HG03442 (cell line): Measurements from ENCODE around the gene CPNE4.

Experiments used
- ATAC-seq: cut with Tn5 transposase; IDR thresholded peaks from one replicate; pipeline ENCODE4 v1.9.1; 2021; ENCODE audit warnings: mild to moderate bottlenecking, moderate library complexity; ENCODE audit not compliant: unreplicated experiment

Gene CPNE4

GRCh38 chr3:132017137-132017536, 17.7 kb downstream of the CPNE4 start:
- ATAC-seq, result no peak

DNA sequence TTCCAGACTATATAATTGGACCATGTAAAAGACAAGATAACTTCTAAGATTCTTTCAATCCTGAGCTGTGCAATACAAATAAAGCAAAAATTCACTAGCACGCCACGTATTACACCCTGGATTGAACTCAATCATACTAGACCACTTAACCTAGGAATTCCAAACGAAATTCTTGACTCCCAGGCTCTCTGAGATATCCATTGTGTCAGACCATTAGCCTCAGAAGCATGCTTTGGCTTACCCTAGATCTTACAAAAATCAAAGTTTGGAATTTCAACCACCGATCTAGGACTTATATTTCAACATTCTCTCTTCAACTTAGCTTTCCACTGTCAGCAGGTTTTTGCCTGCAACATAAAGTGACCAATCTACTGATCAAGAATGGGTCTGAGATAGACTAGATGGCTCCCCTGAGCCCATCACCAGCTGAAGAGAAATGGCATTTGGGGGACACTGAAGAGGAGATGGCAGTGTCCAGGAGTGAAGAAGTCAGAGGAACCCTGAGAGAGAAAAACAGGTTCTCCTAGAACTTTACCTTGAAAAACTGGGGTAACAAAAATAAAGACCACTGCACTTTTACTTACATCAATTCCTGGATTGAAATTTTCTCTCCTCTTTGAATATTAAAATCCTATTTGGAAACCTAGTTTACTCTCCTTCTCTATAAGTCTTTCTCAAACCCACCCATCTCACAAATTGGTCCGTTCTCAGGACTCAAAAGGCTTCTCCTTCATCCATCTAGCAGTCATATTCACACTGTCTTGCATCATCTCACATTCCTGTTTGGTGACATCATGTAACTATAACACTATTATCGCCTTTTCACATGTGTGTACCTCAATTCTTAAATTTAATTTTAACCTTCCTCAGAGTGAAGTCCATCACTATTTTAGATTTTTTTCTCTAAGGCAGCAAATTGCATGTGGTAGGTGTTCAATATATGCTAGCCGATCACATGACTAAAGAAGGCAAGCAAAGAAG, 18.5 kb downstream of the CPNE4 start:
- no peak for ATAC-seq

DNA sequence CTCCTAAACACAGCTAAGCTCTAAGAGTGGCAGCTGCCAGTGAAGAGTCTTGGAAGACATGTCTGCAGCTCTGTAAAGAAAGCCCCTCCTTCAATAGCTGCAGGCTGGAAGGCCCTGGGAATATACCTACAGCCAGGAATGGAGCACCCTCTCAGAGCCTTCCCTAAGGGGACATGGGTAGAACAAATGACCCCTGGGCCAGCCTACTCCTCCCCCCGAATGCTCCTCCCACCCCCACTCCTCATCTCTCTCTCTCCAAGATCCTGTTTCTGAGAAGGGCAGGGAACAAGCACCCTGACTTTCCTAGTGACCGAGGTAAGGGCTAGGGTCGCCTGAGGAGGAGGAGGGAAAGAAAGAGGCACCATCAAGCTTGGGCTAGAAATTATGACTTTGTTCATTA, 20.7 kb downstream of the CPNE4 start:
- ATAC-seq, result no peak

DNA sequence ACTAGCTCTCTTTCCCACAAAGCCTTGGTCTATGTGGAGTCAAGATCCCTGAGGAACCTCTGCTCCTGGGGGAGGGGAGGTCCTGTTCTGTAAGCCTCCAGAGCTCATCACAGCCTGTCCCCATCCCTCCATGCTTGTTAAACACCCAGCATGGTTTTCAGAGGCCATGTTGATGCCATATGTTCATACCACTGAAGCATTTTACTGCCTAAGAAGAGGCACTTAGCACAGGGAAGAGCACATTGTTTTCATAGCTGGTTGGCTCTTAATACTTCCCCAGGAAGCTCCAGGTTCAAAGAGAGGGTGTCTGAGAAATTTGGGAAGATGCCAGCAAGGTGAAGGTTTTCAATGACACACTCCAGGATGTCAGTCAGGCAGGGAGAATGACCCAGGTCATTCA, 25.6 kb downstream of the CPNE4 start:
- no peak for ATAC-seq

GRCh38 chr3:132008837-132009236, 26.0 kb downstream of the CPNE4 start:
- ATAC-seq, result no peak

DNA sequence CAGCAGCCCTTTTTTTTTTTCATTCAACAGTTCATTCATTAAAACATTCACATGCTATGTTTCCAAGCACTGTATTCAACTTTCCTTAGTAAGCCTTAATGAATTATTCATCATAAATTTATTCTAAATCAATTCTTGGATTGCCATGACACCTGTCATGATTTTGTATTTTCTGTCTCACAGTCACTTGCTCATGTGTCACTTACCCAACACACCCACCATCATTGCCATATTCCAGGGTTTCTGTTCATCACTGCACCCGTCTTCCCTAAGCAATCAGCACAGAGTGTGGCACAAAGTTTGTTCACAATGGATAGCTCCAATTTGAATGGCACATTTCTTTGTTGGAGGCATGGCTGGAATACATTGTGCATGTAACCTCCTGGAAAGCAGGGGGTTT, 27.2 kb downstream of the CPNE4 start:
- no peak for ATAC-seq

- no peak for ATAC-seq
Observed at GRCh38 chr3:132006605-132007204, 28.1 kb downstream of the CPNE4 start.

DNA sequence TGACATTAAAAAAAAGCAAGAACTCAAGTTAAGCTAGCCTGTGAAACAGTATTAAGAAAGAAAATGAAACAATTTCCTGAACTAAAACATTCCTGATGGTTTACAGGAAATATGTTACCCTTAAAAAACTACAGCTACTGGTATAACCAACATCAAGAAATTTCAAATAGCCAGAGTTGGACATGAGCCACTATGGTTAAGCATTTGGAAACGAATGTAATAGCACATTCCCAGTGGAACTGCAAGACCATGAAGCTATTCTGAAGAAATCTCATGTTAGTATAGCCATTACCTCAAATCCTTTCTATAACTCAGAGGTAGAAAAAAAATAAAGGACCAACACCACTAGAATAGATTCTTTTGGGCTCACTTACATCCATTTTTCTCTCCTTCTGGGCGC, 30.2 kb downstream of the CPNE4 start:
- ATAC-seq, result no peak

GRCh38 chr3:132003685-132004084, 31.1 kb downstream of the CPNE4 start:
- no peak for ATAC-seq

GRCh38 chr3:132001999-132002398, 32.8 kb downstream of the CPNE4 start:
- ATAC-seq, result no peak

GRCh38 chr3:132001036-132001435, 33.8 kb downstream of the CPNE4 start:
- ATAC-seq, result no peak

DNA sequence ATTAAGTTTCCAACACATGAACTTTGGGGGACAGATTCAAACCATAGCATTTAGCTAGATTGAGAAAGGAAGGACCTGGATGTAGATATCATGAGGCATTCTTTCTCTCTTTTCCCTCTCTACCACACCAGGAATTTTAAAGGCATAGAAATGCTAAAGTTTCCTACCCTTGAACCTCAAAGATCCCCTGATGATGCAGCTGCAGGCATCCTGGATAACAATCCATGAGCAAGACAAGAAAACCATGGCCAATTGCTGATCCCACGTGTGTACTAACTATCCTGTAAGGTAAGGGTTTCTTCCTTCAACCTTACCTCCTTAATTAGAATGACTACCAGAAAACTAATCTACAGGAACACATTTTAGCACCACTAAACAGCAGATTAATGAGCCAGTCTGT, 36.8 kb downstream of the CPNE4 start:
- no peak for ATAC-seq

DNA sequence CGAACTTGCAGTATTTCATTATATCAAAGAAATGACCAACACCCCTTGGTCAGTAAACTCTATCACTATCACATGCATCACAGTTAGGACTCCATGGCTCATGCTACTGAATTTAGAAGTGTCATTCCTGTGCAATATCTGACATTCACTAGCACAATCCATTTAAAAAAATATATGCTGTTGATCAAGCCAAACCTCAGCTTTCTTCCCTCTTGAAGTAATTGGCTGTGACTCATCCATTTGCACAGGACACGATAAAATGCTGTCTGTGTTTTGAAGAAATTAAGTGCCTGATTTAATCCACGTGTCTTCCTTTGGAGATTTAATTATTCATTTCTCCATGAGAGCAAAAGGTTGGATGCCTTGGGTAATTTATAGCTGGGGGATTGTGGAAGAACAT, 38.9 kb downstream of the CPNE4 start:
- no peak for ATAC-seq

- ATAC-seq, result no peak
Observed at GRCh38 chr3:131989318-131989717, 45.5 kb downstream of the CPNE4 start.

DNA sequence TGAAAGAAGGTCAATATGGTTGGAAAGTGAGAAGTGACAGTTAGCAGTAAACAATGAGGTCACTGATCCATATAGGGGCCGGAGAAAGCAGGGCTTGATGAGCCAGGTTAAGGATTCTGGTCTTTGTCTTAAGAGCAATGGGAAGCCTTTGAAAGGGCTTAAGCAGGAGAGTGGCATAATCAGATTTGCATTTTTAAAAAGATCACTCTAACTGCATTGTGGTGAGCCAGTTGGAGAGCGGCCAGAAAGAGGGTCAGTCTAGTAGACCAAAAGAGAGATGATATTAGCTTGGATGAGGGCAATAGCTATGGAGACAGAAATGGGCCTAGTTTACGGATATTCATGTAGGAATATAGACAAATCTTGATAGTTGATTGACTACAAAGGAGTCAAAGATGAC, 46.6 kb downstream of the CPNE4 start:
- ATAC-seq, result no peak

GRCh38 chr3:131983689-131984088, 51.1 kb downstream of the CPNE4 start:
- no peak for ATAC-seq

- ATAC-seq, result no peak
Observed at GRCh38 chr3:131981323-131981722, 53.5 kb downstream of the CPNE4 start.

GRCh38 chr3:131976448-131976847, 58.4 kb downstream of the CPNE4 start:
- no peak for ATAC-seq

GRCh38 chr3:131975047-131975446, 59.8 kb downstream of the CPNE4 start:
- no peak for ATAC-seq

DNA sequence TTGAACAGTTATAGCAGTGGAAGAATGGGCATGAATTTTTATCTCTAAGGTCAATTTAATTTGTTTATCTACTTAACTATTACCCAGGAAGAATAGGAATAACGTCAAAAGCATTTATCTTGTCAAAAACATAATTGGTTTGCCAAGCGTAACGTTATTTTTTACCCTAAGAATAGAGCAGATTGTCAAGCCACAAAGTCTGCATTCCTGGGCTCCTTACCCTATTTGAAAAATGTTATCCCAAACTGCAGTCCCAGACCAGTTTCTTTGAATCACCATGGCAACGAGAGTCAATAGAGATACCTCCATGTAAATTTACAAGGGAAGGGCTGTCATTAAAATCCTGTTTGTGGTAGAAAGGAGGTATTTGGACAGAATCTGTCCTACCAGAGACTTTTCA, 61.1 kb downstream of the CPNE4 start:
- ATAC-seq, result no peak

DNA sequence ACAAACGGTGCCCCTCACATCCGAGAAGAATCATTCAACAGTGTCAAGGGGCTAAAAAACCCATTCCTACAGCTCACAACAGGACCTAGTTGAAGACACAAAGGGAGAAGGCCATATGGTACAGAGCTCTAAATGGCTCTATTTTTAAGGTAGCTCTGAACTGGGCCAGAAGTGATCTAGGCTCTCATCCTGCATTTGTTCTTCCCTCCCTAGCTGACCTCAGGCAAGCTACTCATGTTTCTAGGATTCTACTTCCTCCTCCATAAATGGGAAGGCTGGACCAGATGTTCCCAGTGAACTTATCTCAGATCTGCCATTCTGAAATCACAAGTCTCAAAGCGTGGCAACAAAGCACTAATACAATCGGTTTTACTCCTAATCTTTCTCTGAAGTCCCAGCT, 62.3 kb downstream of the CPNE4 start:
- no peak for ATAC-seq

DNA sequence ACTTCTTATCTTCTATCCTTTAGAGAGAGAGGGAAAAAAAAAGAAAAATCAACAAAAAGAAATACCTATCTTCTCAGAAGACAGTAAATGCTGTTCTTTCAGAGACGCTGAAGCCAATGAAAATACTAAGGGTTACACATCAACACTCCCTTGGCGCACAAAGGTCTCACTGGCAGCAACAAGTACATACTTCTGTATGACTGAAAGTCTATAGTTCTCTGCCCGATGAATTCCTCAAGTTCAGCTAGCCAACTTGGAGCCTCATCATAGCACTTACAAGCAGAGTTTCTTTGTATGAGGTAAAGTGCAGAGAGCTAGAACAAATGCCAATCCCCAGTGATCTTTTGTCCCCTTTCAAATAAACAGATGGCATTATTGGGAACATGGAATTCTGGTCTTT, 62.7 kb downstream of the CPNE4 start:
- no peak for ATAC-seq
